Measurements from ENCODE around the gene PDCD1. TPM values are rescaled to one million over a fixed set of nuclear protein-coding genes. Genes with fewer than 3 reads are reported as not detected.
A peak's percentile ranks its signal among the peaks of the same experiment; 100 is the strongest.

The PDCD1 gene
- total and polyA plus RNA-seq, 2 experiments from 2014 or later, result 0.44 TPM; not detected in 1

DNA sequence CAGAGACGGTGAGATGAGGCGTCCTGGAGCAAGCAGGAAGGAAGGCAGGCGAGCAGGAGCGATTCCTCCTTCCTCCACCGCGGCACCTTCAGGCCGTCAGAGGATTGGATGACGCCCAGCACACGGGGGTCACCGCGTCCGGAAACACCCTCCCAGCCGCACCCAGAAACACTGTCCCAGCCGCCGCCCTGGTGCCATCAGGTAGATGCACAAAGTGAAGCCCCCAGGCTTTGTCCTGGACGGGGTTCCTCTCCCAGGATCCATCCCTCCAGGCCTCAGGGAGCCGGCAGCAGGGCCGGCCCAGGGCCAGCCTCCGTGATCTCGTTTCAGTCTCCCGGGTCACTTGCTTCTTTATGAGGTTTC is 42.3 kb upstream of the PDCD1 start:
- Histone ChIP-seq H3K79me2 (no peaks in the 10 kb centered on the region), H2AFZ (no peak overlapping the region), H3K4me1 (ENCODE audit: insufficient read depth) (peaks cover 9% of the 10 kb centered on the region), H3K27me3 (no peaks in the 10 kb centered on the region), H3K4me3 (no peak overlapping the region), H3K4me2 (no peak overlapping the region), H3K27ac (peak overlapping the region; percentile 31), H3K36me3 (replicated peaks; ENCODE audit: insufficient read depth, low read depth) (no peaks in the 10 kb centered on the region), H4K20me1 (ENCODE audit: insufficient read depth, poor library complexity, severe bottlenecking) (no peaks in the 10 kb centered on the region), H3K9me3 (ENCODE audit: low read depth) (no peaks in the 10 kb centered on the region), H3K9me2 (replicated peaks; ENCODE audit: insufficient read depth) (no peaks in the 10 kb centered on the region)
- WGBS (ENCODE audit: low lambda C conversion rate, missing lambda C conversion rate), result 93% methylated on average over 20 of the region's 21 CpGs
- TF ChIP-seq, protein P1, sequence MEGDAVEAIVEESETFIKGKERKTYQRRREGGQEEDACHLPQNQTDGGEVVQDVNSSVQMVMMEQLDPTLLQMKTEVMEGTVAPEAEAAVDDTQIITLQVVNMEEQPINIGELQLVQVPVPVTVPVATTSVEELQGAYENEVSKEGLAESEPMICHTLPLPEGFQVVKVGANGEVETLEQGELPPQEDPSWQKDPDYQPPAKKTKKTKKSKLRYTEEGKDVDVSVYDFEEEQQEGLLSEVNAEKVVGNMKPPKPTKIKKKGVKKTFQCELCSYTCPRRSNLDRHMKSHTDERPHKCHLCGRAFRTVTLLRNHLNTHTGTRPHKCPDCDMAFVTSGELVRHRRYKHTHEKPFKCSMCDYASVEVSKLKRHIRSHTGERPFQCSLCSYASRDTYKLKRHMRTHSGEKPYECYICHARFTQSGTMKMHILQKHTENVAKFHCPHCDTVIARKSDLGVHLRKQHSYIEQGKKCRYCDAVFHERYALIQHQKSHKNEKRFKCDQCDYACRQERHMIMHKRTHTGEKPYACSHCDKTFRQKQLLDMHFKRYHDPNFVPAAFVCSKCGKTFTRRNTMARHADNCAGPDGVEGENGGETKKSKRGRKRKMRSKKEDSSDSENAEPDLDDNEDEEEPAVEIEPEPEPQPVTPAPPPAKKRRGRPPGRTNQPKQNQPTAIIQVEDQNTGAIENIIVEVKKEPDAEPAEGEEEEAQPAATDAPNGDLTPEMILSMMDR (IDR thresholded peaks at IDR 0.05; ENCODE audit: poor library complexity), result no peak
- TF ChIP-seq EZH2phosphoT487 (IDR thresholded peaks at IDR 0.05; ENCODE audit: low read depth, severe bottlenecking, unreplicated experiment) (no peak), EZH2 (IDR thresholded peaks at IDR 0.05; ENCODE audit: borderline replicate concordance) (no peak)
- no peak for DNase-seq (ENCODE audit: low spot score)

- Histone ChIP-seq H3K27ac (no peak overlapping the region), H2AFZ (no peak overlapping the region), H3K4me2 (no peak overlapping the region), H3K36me3 (replicated peaks; ENCODE audit: insufficient read depth, low read depth) (no peaks in the 10 kb centered on the region), H3K4me3 (no peak overlapping the region), H3K4me1 (ENCODE audit: insufficient read depth) (peaks cover 9% of the 10 kb centered on the region), H4K20me1 (ENCODE audit: insufficient read depth, poor library complexity, severe bottlenecking) (no peaks in the 10 kb centered on the region), H3K79me2 (no peaks in the 10 kb centered on the region), H3K27me3 (no peaks in the 10 kb centered on the region), H3K9me3 (ENCODE audit: low read depth) (no peaks in the 10 kb centered on the region), H3K9me2 (replicated peaks; ENCODE audit: insufficient read depth) (no peaks in the 10 kb centered on the region)
- 94% methylated on average over 32 of the region's 32 CpGs for WGBS (ENCODE audit: low lambda C conversion rate, missing lambda C conversion rate)
- DNase-seq (ENCODE audit: low spot score), result no peak
- TF ChIP-seq EZH2 (IDR thresholded peaks at IDR 0.05; ENCODE audit: borderline replicate concordance), result no peak
- TF ChIP-seq, protein P1 (IDR thresholded peaks at IDR 0.05; ENCODE audit: poor library complexity), result no peak
These were observed 41.7 kb upstream of the PDCD1 start for GRCh38 chr2:241900251-241901017.

GRCh38 chr2:241898463-241899270 is 40.0 kb upstream of the PDCD1 start:
- peaks cover 9% of the 10 kb centered on the region for H3K4me1 ChIP-seq (ENCODE audit: insufficient read depth)
- TF ChIP-seq EZH2phosphoT487 (IDR thresholded peaks at IDR 0.05; ENCODE audit: low read depth, severe bottlenecking, unreplicated experiment) (no peak), EZH2 (IDR thresholded peaks at IDR 0.05; ENCODE audit: borderline replicate concordance) (no peak)
- TF ChIP-seq, protein P1 (IDR thresholded peaks at IDR 0.05; ENCODE audit: poor library complexity), result no peak
- H3K9me2 ChIP-seq (replicated peaks; ENCODE audit: insufficient read depth), result no peaks in the 10 kb centered on the region
- no peaks in the 10 kb centered on the region for H3K79me2 ChIP-seq
- H3K4me2 ChIP-seq, result no peak overlapping the region
- DNase-seq (ENCODE audit: low spot score), result no peak
- no peaks in the 10 kb centered on the region for H4K20me1 ChIP-seq (ENCODE audit: insufficient read depth, poor library complexity, severe bottlenecking)
- no peaks in the 10 kb centered on the region for H3K9me3 ChIP-seq (ENCODE audit: low read depth)
- H3K27me3 ChIP-seq, result no peaks in the 10 kb centered on the region
- no peak overlapping the region for H3K27ac ChIP-seq
- no peaks in the 10 kb centered on the region for H3K36me3 ChIP-seq (replicated peaks; ENCODE audit: insufficient read depth, low read depth)
- H3K4me3 ChIP-seq, result no peak overlapping the region
- 94% methylated on average over 30 of the region's 30 CpGs for WGBS (ENCODE audit: low lambda C conversion rate, missing lambda C conversion rate)
- H2AFZ ChIP-seq, result no peak overlapping the region
